ENCODE measurements around the gene RGS7. TPM values are rescaled to one million over a fixed set of nuclear protein-coding genes. Genes with fewer than 3 reads are reported as not detected.
"Not testable (repeated sequence)": the region's sequence is repeated elsewhere in the genome, so short reads cannot be mapped to it uniquely, and the experiment has no call there.

The RGS7 gene
- total RNA-seq, 4 donors from 2014 or later, result 0.27 TPM; not detected in 3

- Histone ChIP-seq H3K9me3 (no peaks in the 10 kb centered on the region), H3K36me3 (no peaks in the 10 kb centered on the region), H3K27ac (no peak overlapping the region), H3K4me1 (no peaks in the 10 kb centered on the region), H3K4me3 (no peak overlapping the region), H3K27me3 (no peaks in the 10 kb centered on the region)
- ATAC-seq, result no peak
- 78 to 83% methylated on average over 2 of the region's 2 CpGs for WGBS, 2 donors (ENCODE audit: low coverage in 1 of 2)
- no peak for TF ChIP-seq EP300 (IDR thresholded peaks at IDR 0.05)
- no peak for TF ChIP-seq CTCF (IDR thresholded peaks at IDR 0.05)
- TF ChIP-seq POLR2AphosphoS5 (IDR thresholded peaks at IDR 0.05), result no peak
These were observed 57.7 kb downstream of the RGS7 start for GRCh38 chr1:241299347-241299746.

GRCh38 chr1:241292973-241293372, 64.0 kb downstream of the RGS7 start:
- no peaks in the 10 kb centered on the region for H3K27me3 ChIP-seq
- ATAC-seq, result no peak
- H3K4me1 ChIP-seq, result no peaks in the 10 kb centered on the region
- no peak overlapping the region for H3K4me3 ChIP-seq
- no peaks in the 10 kb centered on the region for H3K9me3 ChIP-seq
- H3K27ac ChIP-seq, result no peak overlapping the region
- WGBS, 2 donors (ENCODE audit: low coverage in 1 of 2), result 95% methylated on average over 4 of the region's 4 CpGs
- no peak for TF ChIP-seq POLR2A (IDR thresholded peaks at IDR 0.05)
- no peak for TF ChIP-seq POLR2AphosphoS5 (IDR thresholded peaks at IDR 0.05)
- TF ChIP-seq CTCF (IDR thresholded peaks at IDR 0.05), result no peak
- TF ChIP-seq EP300 (IDR thresholded peaks at IDR 0.05), result no peak
- H3K36me3 ChIP-seq, result no peaks in the 10 kb centered on the region

- WGBS, 2 donors (ENCODE audit: low coverage in 1 of 2), result 91 to 100% methylated on average over 1 to 4 of the region's 8 CpGs
- H3K27ac ChIP-seq, H3K27me3 ChIP-seq, H3K4me1 ChIP-seq, ATAC-seq, H3K36me3 ChIP-seq, H3K4me3 ChIP-seq, H3K9me3 ChIP-seq: not testable (repeated sequence)
These were observed 65.5 kb downstream of the RGS7 start for GRCh38 chr1:241291548-241291947.

- WGBS, 2 donors (ENCODE audit: low coverage in 1 of 2), result 91% methylated on average over 1 of the region's 1 CpG; no CpG with 5 or more reads in 1 of the 2 donors
- Histone ChIP-seq H3K27ac (no peak overlapping the region), H3K27me3 (no peaks in the 10 kb centered on the region), H3K4me1 (no peaks in the 10 kb centered on the region), H3K4me3 (no peak overlapping the region), H3K36me3 (no peaks in the 10 kb centered on the region), H3K9me3 (peaks cover 0 to 35% (median 0%) of the 10 kb centered on the region in 3 donors)
- no peak for ATAC-seq
- no peak for TF ChIP-seq CTCF (IDR thresholded peaks at IDR 0.05)
- TF ChIP-seq POLR2A (IDR thresholded peaks at IDR 0.05), result no peak
These were observed 70.5 kb downstream of the RGS7 start for GRCh38 chr1:241286486-241286885.

GRCh38 chr1:241276391-241276790, 80.6 kb downstream of the RGS7 start:
- H3K27me3 ChIP-seq, result no peaks in the 10 kb centered on the region
- H3K9me3 ChIP-seq, result peaks cover 0 to 28% (median 0%) of the 10 kb centered on the region in 3 donors
- H3K27ac ChIP-seq, result no peak overlapping the region
- no peak for ATAC-seq
- 56 to 65% methylated on average over 3 of the region's 3 CpGs for WGBS, 2 donors (ENCODE audit: low coverage in 1 of 2)
- no peak overlapping the region for H3K4me3 ChIP-seq
- TF ChIP-seq POLR2A (IDR thresholded peaks at IDR 0.05) (no peak), CTCF (IDR thresholded peaks at IDR 0.05) (no peak)
- H3K4me1 ChIP-seq, result no peaks in the 10 kb centered on the region
- H3K36me3 ChIP-seq, result no peaks in the 10 kb centered on the region

GRCh38 chr1:241275981-241276380, 81.0 kb downstream of the RGS7 start:
- Histone ChIP-seq H3K36me3 (no peaks in the 10 kb centered on the region), H3K4me1 (no peaks in the 10 kb centered on the region), H3K9me3 (peaks cover 0 to 28% (median 0%) of the 10 kb centered on the region in 3 donors), H3K27ac (no peak overlapping the region), H3K27me3 (no peaks in the 10 kb centered on the region), H3K4me3 (no peak overlapping the region)
- 72 to 79% methylated on average over 5 of the region's 5 CpGs for WGBS, 2 donors (ENCODE audit: low coverage in 1 of 2)
- no peak for ATAC-seq
- TF ChIP-seq EP300 (IDR thresholded peaks at IDR 0.05) (no peak), POLR2AphosphoS5 (IDR thresholded peaks at IDR 0.05) (no peak), POLR2A (IDR thresholded peaks at IDR 0.05) (no peak), CTCF (IDR thresholded peaks at IDR 0.05) (no peak)

All from gastroesophageal sphincter (tissue), 4 donors.